Measurements from ENCODE around the gene AGO3.

GRCh38 chr1:36085126-36085525, 154.2 kb downstream of the AGO3 start:
- TF ChIP-seq EP300 (IDR thresholded peaks at IDR 0.05) (no peak), POLR2AphosphoS5 (IDR thresholded peaks at IDR 0.05) (no peak), CTCF (IDR thresholded peaks at IDR 0.05) (no peak), POLR2A (IDR thresholded peaks at IDR 0.05) (no peak)
